SIG-M5 treated with dmso at 0.1 percent for 504 hours (cell line): ENCODE results near the gene HDAC4.

Experiments used
- DNase-seq: peaks from one replicate; lab custom pipeline; 2025; ENCODE audit not compliant: unreplicated experiment; lab: John Stamatoyannopoulos, UW

The HDAC4 gene

GRCh38 chr2:239385096-239386000 lies 15.5 kb downstream of the HDAC4 start:
- DNase-seq = no peak

- DNase-seq = no peak
Measured at GRCh38 chr2:239383759-239384156, 17.1 kb downstream of the HDAC4 start.

GRCh38 chr2:239383036-239383758 lies 17.6 kb downstream of the HDAC4 start:
- no peak for DNase-seq

- DNase-seq = no peak
Measured at GRCh38 chr2:239382384-239382880, 18.4 kb downstream of the HDAC4 start.

- DNase-seq = no peak
Measured at GRCh38 chr2:239381709-239382134, 19.1 kb downstream of the HDAC4 start.

- no peak for DNase-seq
Measured at GRCh38 chr2:239380831-239381708, 19.8 kb downstream of the HDAC4 start.

GRCh38 chr2:239379641-239380170 lies 21.1 kb downstream of the HDAC4 start:
- DNase-seq = no peak

GRCh38 chr2:239378918-239379640 lies 21.7 kb downstream of the HDAC4 start:
- DNase-seq = peak; percentile 11

GRCh38 chr2:239378021-239378917 lies 22.6 kb downstream of the HDAC4 start:
- DNase-seq = no peak

- no peak for DNase-seq
Measured at GRCh38 chr2:239377591-239377990, 23.2 kb downstream of the HDAC4 start.

GRCh38 chr2:239376942-239377531 lies 23.8 kb downstream of the HDAC4 start:
- DNase-seq = no peak

- no peak for DNase-seq
Measured at GRCh38 chr2:239376351-239376750, 24.5 kb downstream of the HDAC4 start.

- no peak for DNase-seq
Measured at GRCh38 chr2:239375278-239376061, 25.4 kb downstream of the HDAC4 start.

GRCh38 chr2:239374896-239375277 lies 25.9 kb downstream of the HDAC4 start:
- DNase-seq = no peak

GRCh38 chr2:239372835-239373234 lies 28.0 kb downstream of the HDAC4 start:
- DNase-seq = no peak

- no peak for DNase-seq
Measured at GRCh38 chr2:239371726-239372686, 28.8 kb downstream of the HDAC4 start.
